ENCODE data around the gene MCTP1. TPM values are rescaled to one million over a fixed set of nuclear protein-coding genes. Genes with fewer than 3 reads are reported as not detected.

The MCTP1 gene
- total and polyA plus RNA-seq, 2 donors from 2014 or later = 1.4 to 19.3 TPM

DNA sequence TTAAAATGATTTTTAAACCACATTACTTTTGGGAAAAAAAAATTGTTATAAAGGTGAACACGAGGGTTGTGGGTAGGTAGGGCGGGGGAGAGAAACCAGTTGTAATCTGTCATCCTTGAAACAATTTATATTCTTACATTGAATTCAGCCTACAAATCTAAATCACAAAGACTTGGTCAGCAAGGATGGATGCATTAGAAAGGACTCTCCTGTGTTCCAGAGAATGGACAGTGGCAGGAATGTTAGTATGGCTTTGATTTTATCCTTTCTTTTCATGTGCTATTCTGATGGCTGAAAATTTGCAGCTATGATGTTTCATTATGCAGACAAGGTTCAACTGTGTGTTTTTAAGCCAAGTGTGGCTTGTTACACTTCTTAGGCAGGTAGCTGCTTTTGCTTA, 431.8 kb downstream of the MCTP1 start:
- no peak for FAIRE-seq

DNA sequence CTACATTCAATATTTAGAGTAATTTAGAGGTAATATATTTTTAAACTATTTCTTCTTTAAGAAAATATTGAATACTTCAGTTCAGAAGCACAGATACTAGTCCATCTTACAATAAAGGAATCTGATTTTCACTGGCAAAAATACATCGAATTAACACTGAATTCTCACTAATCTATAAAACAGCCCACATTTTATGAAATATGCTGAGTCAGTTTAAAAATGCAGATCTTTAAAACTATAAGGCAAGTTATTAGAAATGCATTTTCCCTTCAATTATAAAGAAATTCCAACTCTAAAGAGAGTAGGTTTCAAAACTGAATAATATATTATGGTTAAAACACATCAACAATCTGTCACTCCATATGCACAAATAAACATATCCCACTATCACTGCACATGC, 433.9 kb downstream of the MCTP1 start:
- TF ChIP-seq, protein P1, sequence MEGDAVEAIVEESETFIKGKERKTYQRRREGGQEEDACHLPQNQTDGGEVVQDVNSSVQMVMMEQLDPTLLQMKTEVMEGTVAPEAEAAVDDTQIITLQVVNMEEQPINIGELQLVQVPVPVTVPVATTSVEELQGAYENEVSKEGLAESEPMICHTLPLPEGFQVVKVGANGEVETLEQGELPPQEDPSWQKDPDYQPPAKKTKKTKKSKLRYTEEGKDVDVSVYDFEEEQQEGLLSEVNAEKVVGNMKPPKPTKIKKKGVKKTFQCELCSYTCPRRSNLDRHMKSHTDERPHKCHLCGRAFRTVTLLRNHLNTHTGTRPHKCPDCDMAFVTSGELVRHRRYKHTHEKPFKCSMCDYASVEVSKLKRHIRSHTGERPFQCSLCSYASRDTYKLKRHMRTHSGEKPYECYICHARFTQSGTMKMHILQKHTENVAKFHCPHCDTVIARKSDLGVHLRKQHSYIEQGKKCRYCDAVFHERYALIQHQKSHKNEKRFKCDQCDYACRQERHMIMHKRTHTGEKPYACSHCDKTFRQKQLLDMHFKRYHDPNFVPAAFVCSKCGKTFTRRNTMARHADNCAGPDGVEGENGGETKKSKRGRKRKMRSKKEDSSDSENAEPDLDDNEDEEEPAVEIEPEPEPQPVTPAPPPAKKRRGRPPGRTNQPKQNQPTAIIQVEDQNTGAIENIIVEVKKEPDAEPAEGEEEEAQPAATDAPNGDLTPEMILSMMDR (IDR thresholded peaks at IDR 0.05; ENCODE audit: borderline replicate concordance, extremely low read depth, insufficient read depth) = no peak
- DNase-seq (no peak), FAIRE-seq (no peak)
- Histone ChIP-seq H3K9me3 (ENCODE audit: control insufficient read depth in 2 of 3, insufficient read depth in 1 of 3, low read length in 3 of 3) (no peaks in the 10 kb centered on the region), H3K9ac (ENCODE audit: low read length in 3 of 3) (no peak overlapping the region), H3K27ac (ENCODE audit: low read depth in 2 of 2, low read length in 2 of 2) (no peak overlapping the region), H3K4me1 (ENCODE audit: control insufficient read depth in 2 of 3, insufficient read depth in 2 of 3, low read depth in 1 of 3, low read length in 3 of 3) (no peaks in the 10 kb centered on the region), H3K36me3 (ENCODE audit: control insufficient read depth in 2 of 3, insufficient read depth in 3 of 3, low read length in 3 of 3) (no peaks in the 10 kb centered on the region), H3K4me3 (ENCODE audit: low read length in 3 of 3) (no peak overlapping the region), H3K27me3 (ENCODE audit: control insufficient read depth, insufficient read depth, low read length) (no peaks in the 10 kb centered on the region)
- intact Hi-C loops (cut with DNase I) = no loop called here

More for the DNA sequence above, 431.8 kb downstream of the MCTP1 start:
- TF ChIP-seq, protein P1 (IDR thresholded peaks at IDR 0.05; ENCODE audit: borderline replicate concordance, extremely low read depth, insufficient read depth) = no peak
- Histone ChIP-seq H3K27me3 (ENCODE audit: control insufficient read depth, insufficient read depth, low read length) (no peaks in the 10 kb centered on the region), H3K4me3 (ENCODE audit: low read length in 3 of 3) (no peak overlapping the region), H3K27ac (ENCODE audit: low read depth in 2 of 2, low read length in 2 of 2) (no peak overlapping the region), H3K9me3 (ENCODE audit: control insufficient read depth in 2 of 3, insufficient read depth in 1 of 3, low read length in 3 of 3) (no peaks in the 10 kb centered on the region), H3K4me1 (ENCODE audit: control insufficient read depth in 2 of 3, insufficient read depth in 2 of 3, low read depth in 1 of 3, low read length in 3 of 3) (no peaks in the 10 kb centered on the region), H3K36me3 (ENCODE audit: control insufficient read depth in 2 of 3, insufficient read depth in 3 of 3, low read length in 3 of 3) (no peaks in the 10 kb centered on the region), H3K9ac (ENCODE audit: low read length in 3 of 3) (no peak overlapping the region)
- intact Hi-C loops (cut with DNase I) = no loop called here
- no peak for DNase-seq

DNA sequence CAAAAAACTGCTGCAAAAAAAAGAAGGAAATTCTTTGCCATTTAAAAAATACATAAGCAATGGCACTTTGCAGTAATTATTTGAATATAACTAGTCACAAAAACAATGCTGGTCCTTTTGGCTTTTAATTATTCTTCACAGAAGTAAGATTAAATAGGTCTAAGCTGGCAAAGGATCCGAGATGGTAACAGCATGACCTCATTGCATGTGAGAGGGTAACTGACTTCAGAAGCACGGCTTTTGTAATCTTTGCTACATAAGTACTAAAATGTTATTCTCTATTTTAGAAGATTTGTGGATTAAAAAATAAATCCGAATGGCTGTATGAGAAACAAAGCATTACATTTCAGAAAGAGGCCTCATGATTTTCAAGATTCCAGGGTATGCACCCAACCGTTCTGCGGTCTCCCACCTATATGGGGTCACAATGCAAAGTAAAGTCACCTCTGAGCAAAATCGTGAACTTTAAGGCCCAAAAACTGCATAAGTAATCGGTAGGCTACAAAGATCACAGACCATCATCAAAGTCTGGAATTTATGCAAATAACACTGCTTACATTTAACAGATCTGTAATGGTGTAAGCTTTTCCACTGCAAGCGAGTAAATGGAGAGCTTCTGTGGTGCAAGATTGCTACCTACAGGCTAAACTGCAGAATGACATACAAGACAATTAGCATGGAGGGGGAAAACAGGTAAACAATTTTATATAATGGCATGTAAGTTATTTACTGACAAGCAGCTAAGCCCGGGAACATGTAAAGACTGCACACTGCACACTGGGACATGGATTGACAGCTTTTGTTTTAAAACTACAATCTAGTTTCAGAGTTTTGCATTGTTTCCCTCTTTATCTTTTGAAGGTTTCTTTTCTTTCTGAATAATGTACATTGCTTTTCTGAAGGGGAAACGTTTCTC, 434.8 kb downstream of the MCTP1 start:
- Histone ChIP-seq H3K4me1 (ENCODE audit: control insufficient read depth in 2 of 3, insufficient read depth in 2 of 3, low read depth in 1 of 3, low read length in 3 of 3) (no peaks in the 10 kb centered on the region), H3K9ac (ENCODE audit: low read length in 3 of 3) (no peak overlapping the region), H3K36me3 (ENCODE audit: control insufficient read depth in 2 of 3, insufficient read depth in 3 of 3, low read length in 3 of 3) (no peaks in the 10 kb centered on the region), H3K27me3 (ENCODE audit: control insufficient read depth, insufficient read depth, low read length) (no peaks in the 10 kb centered on the region), H3K9me3 (ENCODE audit: control insufficient read depth in 2 of 3, insufficient read depth in 1 of 3, low read length in 3 of 3) (no peaks in the 10 kb centered on the region), H3K4me3 (ENCODE audit: low read length in 3 of 3) (peak overlapping the region in 2 of 3 donors; percentile 7 to 18), H3K27ac (ENCODE audit: low read depth in 2 of 2, low read length in 2 of 2) (no peak overlapping the region)
- FAIRE-seq = no peak
- TF ChIP-seq, protein P1 (IDR thresholded peaks at IDR 0.05; ENCODE audit: borderline replicate concordance, extremely low read depth, insufficient read depth) = peak; percentile 56
- DNase-seq = peak in 4 of 5 donors; percentile 41 to 82 (median 70)
- intact Hi-C loops (cut with DNase I) = no loop called here

Data from kidney (tissue), 14 donors.